PC-3 (cell line): ENCODE data around the gene DENND1B. TPM values are rescaled to one million over a fixed set of nuclear protein-coding genes. Genes with fewer than 3 reads are reported as not detected.

Experiments used
- ATAC-seq: fragments of 200-7000 bp; cut with Tn5 transposase; 2 replicates; pipeline ENCODE4 v1.9.1; 2020; ENCODE audit warnings: mild to moderate bottlenecking, moderate library complexity
- BruUV-seq: library from RNA; stranded (reverse); fragments of 400-500 nt; replicated peaks from 2 replicates; lab custom pipeline; 2021; lab: Mats Ljungman, UMichigan
- CTCF ChIA-PET: fragments of 300-600 bp; sonication (Branson Sonifier 250); formaldehyde crosslinking; loops from one replicate; lab custom pipeline; 2022; ENCODE audit warnings: antibody characterized with exemption; lab: Charles Lee
- POLR2A ChIA-PET: fragments of 300-600 bp; sonication (Branson Sonifier 250); formaldehyde crosslinking; loops from one replicate; lab custom pipeline; 2022; ENCODE audit warnings: antibody characterized with exemption; ENCODE audit not compliant: unreplicated experiment; lab: Charles Lee
- DNase-seq: peaks from one replicate; pipeline ENCODE4 v3.0.0-alpha.2; 2015
- H2AFZ ChIP-seq: fragments of 300-600 bp; sonication (generic); 2 replicates; pipeline ENCODE4 v1.6.0; 2016; ENCODE audit warnings: antibody characterized with exemption, low read length
- H3F3A ChIP-seq: fragments of 300-600 bp; sonication (generic); one replicate; pipeline ENCODE4 v1.6.0; 2017; ENCODE audit warnings: antibody characterized with exemption, low read length, control low read depth, mild to moderate bottlenecking; ENCODE audit not compliant: unreplicated experiment
- H3K27ac ChIP-seq: fragments of 300-600 bp; sonication (generic); 2 replicates; pipeline ENCODE4 v1.5.1; 2016; ENCODE audit warnings: mild to moderate bottlenecking, low read length
- H3K27me3 ChIP-seq: fragments of 300-600 bp; sonication (generic); 2 replicates; pipeline ENCODE4 v1.6.1; 2016; ENCODE audit warnings: low read length, mixed read lengths
- H3K36me3 ChIP-seq: fragments of 300-600 bp; sonication (generic); 2 replicates; pipeline ENCODE4 v1.6.1; 2016; ENCODE audit warnings: low read depth, mixed run types, low read length, mixed read lengths
- H3K4me1 ChIP-seq: fragments of 300-600 bp; sonication (generic); 2 replicates; pipeline ENCODE4 v1.5.1; 2016; ENCODE audit warnings: low read length; ENCODE audit not compliant: insufficient read depth
- H3K4me2 ChIP-seq: fragments of 300-600 bp; sonication (generic); 2 replicates; pipeline ENCODE4 v1.6.0; 2016; ENCODE audit warnings: low read length
- H3K4me3 ChIP-seq: fragments of 300-600 bp; sonication (generic); 2 replicates; pipeline ENCODE4 v1.5.1; 2016; ENCODE audit warnings: mild to moderate bottlenecking, low read length, mixed read lengths
- H3K79me2 ChIP-seq: fragments of 300-600 bp; sonication (generic); 2 replicates; pipeline ENCODE4 v1.6.1; 2017; ENCODE audit warnings: low read length, mixed read lengths
- H3K9ac ChIP-seq: fragments of 300-600 bp; sonication (generic); 2 replicates; pipeline ENCODE4 v1.6.0; 2016; ENCODE audit warnings: mild to moderate bottlenecking, low read length
- H3K9me2 ChIP-seq: fragments of 300-600 bp; sonication (generic); replicated peaks from 2 replicates; pipeline ENCODE4 v1.6.1; 2016; ENCODE audit warnings: mixed run types, low read length, mixed read lengths
- H3K9me3 ChIP-seq: fragments of 300-600 bp; sonication (generic); 2 replicates; pipeline ENCODE4 v1.6.1; 2016; ENCODE audit warnings: low read length, mixed read lengths
- H4K20me1 ChIP-seq: fragments of 300-600 bp; sonication (generic); 2 replicates; pipeline ENCODE4 v1.6.1; 2016; ENCODE audit warnings: low read length, mixed read lengths
- EZH2 ChIP-seq: fragments of 300-600 bp; sonication (generic); IDR thresholded peaks from one replicate; pipeline ENCODE4 v1.6.1; 2017; ENCODE audit warnings: antibody characterized with exemption, mild to moderate bottlenecking, low read length; ENCODE audit not compliant: unreplicated experiment
- EZH2phosphoT487 ChIP-seq: fragments of 300-600 bp; sonication (generic); IDR thresholded peaks from 2 replicates; pipeline ENCODE4 v1.6.1; 2018; ENCODE audit warnings: mild to moderate bottlenecking, antibody characterized with exemption, low read length, borderline replicate concordance
- intact Hi-C: fragments of 100-400 bp; cut with micrococcal nuclease; formaldehyde crosslinking; loops from 2 replicates; pipeline ENCODE4 v1.9.0; 2023
- total RNA-seq: library from RNA; depleted of rRNA; stranded (reverse); fragments of >200 nt; gene quantifications from 2 replicates; pipeline ENCODE4 v1.2.3, GENCODE V29; 2014
- TF ChIP-seq, protein P1 (sequence below): fragments of 300-600 bp; sonication (generic); conservative IDR thresholded peaks from 2 replicates; pipeline ENCODE4 v1.5.1; 2017; ENCODE audit warnings: antibody characterized with exemption, low read depth, mild to moderate bottlenecking, low read length

The DENND1B gene
- total RNA-seq, 1 experiment from 2014 or later = 7.4 TPM

DNA sequence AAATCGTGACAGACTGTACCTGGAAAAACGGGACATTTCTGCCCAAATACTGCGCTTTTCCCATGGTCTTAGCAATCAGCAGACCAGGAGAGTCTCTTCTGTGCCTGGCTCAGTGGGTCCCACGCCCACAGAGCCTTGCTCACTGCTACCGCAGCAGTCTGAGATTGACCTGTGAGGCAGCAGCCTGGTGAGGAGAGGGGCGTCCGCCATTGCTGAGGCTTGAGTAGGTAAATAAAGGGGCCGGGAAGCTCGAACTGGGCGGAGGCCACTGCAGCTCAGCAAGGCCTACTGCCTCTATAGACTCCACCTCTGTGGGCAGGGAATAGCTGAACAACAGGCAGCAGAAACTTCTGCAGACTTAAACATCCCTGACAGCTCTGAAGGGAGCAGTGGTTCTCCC is 203.1 kb downstream of the DENND1B start:
- Histone ChIP-seq H3K9me3 (no peaks in the 10 kb centered on the region), H3K4me1 (no peaks in the 10 kb centered on the region), H3K9ac (no peak overlapping the region), H3F3A (no peaks in the 10 kb centered on the region), H3K36me3 (peaks cover 3% of the 10 kb centered on the region; the same call in 1 of the 2 replicates), H2AFZ (no peak overlapping the region), H3K4me2 (no peak overlapping the region), H3K27ac (no peak overlapping the region), H4K20me1 (no peaks in the 10 kb centered on the region), H3K27me3 (no peaks in the 10 kb centered on the region), H3K9me2 (no peaks in the 10 kb centered on the region), H3K4me3 (no peak overlapping the region), H3K79me2 (no peaks in the 10 kb centered on the region)
- DNase-seq = no peak
- POLR2A ChIA-PET = no interaction called here
- TF ChIP-seq EZH2 = no peak
- TF ChIP-seq, protein P1, sequence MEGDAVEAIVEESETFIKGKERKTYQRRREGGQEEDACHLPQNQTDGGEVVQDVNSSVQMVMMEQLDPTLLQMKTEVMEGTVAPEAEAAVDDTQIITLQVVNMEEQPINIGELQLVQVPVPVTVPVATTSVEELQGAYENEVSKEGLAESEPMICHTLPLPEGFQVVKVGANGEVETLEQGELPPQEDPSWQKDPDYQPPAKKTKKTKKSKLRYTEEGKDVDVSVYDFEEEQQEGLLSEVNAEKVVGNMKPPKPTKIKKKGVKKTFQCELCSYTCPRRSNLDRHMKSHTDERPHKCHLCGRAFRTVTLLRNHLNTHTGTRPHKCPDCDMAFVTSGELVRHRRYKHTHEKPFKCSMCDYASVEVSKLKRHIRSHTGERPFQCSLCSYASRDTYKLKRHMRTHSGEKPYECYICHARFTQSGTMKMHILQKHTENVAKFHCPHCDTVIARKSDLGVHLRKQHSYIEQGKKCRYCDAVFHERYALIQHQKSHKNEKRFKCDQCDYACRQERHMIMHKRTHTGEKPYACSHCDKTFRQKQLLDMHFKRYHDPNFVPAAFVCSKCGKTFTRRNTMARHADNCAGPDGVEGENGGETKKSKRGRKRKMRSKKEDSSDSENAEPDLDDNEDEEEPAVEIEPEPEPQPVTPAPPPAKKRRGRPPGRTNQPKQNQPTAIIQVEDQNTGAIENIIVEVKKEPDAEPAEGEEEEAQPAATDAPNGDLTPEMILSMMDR = no peak
- TF ChIP-seq EZH2phosphoT487 = no peak
- CTCF ChIA-PET = no interaction called here
- no TSS peak for BruUV-seq
- no peak for ATAC-seq
- intact Hi-C loops = no loop called here

GRCh38 chr1:197567442-197567841 is 207.8 kb downstream of the DENND1B start:
- ChIA-PET CTCF (no interaction called here), POLR2A (no interaction called here)
- H3K27me3 ChIP-seq = no peaks in the 10 kb centered on the region
- no peak overlapping the region for H3K4me3 ChIP-seq
- BruUV-seq = no TSS peak
- no peaks in the 10 kb centered on the region for H3K4me1 ChIP-seq
- H3F3A ChIP-seq = no peaks in the 10 kb centered on the region
- no peak overlapping the region for H2AFZ ChIP-seq
- TF ChIP-seq, protein P1 = no peak
- no peak for TF ChIP-seq EZH2phosphoT487
- no peak overlapping the region for H3K4me2 ChIP-seq
- no peaks in the 10 kb centered on the region for H3K9me3 ChIP-seq
- no peaks in the 10 kb centered on the region for H3K79me2 ChIP-seq
- intact Hi-C loops = no loop called here
- H3K36me3 ChIP-seq = peaks cover 3% of the 10 kb centered on the region; the same call in 1 of the 2 replicates
- no peak for ATAC-seq
- no peak for DNase-seq
- H4K20me1 ChIP-seq = no peaks in the 10 kb centered on the region
- no peak overlapping the region for H3K27ac ChIP-seq
- H3K9ac ChIP-seq = no peak overlapping the region
- H3K9me2 ChIP-seq = no peaks in the 10 kb centered on the region

DNA sequence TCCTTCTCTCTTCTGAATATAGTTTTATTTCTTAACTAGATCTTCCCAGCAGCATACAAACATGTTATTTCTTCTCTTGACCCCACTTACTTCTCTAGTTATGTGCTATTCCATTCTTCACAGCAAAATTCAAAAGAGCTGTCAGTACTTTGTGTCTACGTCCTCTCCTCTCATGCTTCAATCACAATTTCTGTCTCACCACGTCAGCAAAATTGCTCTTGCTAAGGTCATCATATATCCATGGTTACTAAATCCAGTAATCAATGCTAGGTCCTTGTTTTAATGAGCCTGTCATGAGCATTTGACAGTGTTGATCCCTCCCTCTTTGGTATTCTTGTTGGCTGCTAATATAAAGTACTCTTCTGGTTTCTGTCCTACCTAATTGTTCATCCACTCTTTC is 214.2 kb downstream of the DENND1B start:
- Histone ChIP-seq H3K9me2 (no peaks in the 10 kb centered on the region), H3K4me1 (peaks cover 6% of the 10 kb centered on the region; the same call in 1 of the 2 replicates), H3K9ac (no peak overlapping the region), H2AFZ (no peak overlapping the region), H3K79me2 (no peaks in the 10 kb centered on the region), H4K20me1 (no peaks in the 10 kb centered on the region), H3K4me2 (no peak overlapping the region), H3K27ac (no peak overlapping the region), H3K4me3 (no peak overlapping the region), H3K36me3 (no peaks in the 10 kb centered on the region), H3K27me3 (no peaks in the 10 kb centered on the region), H3K9me3 (no peaks in the 10 kb centered on the region), H3F3A (no peaks in the 10 kb centered on the region)
- ATAC-seq (no peak), DNase-seq (no peak)
- ChIA-PET POLR2A (no interaction called here), CTCF (no interaction called here)
- BruUV-seq = no TSS peak
- TF ChIP-seq, protein P1 = no peak
- TF ChIP-seq EZH2 (no peak), EZH2phosphoT487 (no peak)
- intact Hi-C loops = no loop called here
